SK-N-SH treated with all-trans-retinoic acid at 6 μM for 48 hours (cell line): ENCODE data around the gene AEBP1.

Source experiments
- CSDC2 ChIP-seq: fragments of 250-450 bp; sonication (Bioruptor Pico); IDR thresholded peaks from 2 replicates; pipeline ENCODE4 v1.5.0; 2020; ENCODE audit warnings: mild to moderate bottlenecking, moderate library complexity
- GLIS3 ChIP-seq: fragments of 250-450 bp; sonication (Bioruptor Pico); IDR thresholded peaks from 2 replicates; pipeline ENCODE4 v1.5.0; 2020; ENCODE audit warnings: mild to moderate bottlenecking, moderate library complexity
- PPARA ChIP-seq: fragments of 250-450 bp; sonication (Bioruptor Pico); IDR thresholded peaks from 2 replicates; pipeline ENCODE4 v1.5.0; 2020; ENCODE audit warnings: mild to moderate bottlenecking, borderline replicate concordance
- RARB ChIP-seq: fragments of 250-450 bp; sonication (Bioruptor Pico); IDR thresholded peaks from 2 replicates; pipeline ENCODE4 v1.8.0; 2021; ENCODE audit warnings: mild to moderate bottlenecking, moderate library complexity
- SNAI2 ChIP-seq: fragments of 250-450 bp; sonication (Bioruptor Pico); IDR thresholded peaks from 2 replicates; pipeline ENCODE4 v1.5.0; 2020; ENCODE audit warnings: mild to moderate bottlenecking, moderate library complexity
- ZC3H10 ChIP-seq: fragments of 250-450 bp; sonication (Bioruptor Pico); IDR thresholded peaks from 2 replicates; pipeline ENCODE4 v1.5.1; 2021; ENCODE audit warnings: mild to moderate bottlenecking, moderate library complexity
- ZFP30 ChIP-seq: fragments of 450-650 bp; formaldehyde crosslinking; IDR thresholded peaks from 2 replicates; pipeline ENCODE4 v1.5.0; 2022; ENCODE audit warnings: mild to moderate bottlenecking, moderate library complexity
- ZNF70 ChIP-seq: fragments of 450-650 bp; formaldehyde crosslinking; IDR thresholded peaks from 2 replicates; pipeline ENCODE4 v1.5.0; 2020; ENCODE audit warnings: mild to moderate bottlenecking, moderate library complexity
- ZNF8 ChIP-seq: fragments of 450-650 bp; formaldehyde crosslinking; IDR thresholded peaks from 2 replicates; pipeline ENCODE4 v1.5.0; 2020; ENCODE audit warnings: mild to moderate bottlenecking, moderate library complexity
- TF ChIP-seq, protein P1 (sequence below): fragments of 250-450 bp; sonication (Bioruptor Pico); IDR thresholded peaks from 2 replicates; pipeline ENCODE4 v1.5.1; 2020; ENCODE audit warnings: low read depth, mild to moderate bottlenecking, moderate library complexity
- TF ChIP-seq, protein P2 (sequence below): fragments of 250-450 bp; sonication (Bioruptor Pico); IDR thresholded peaks from 2 replicates; pipeline ENCODE4 v1.8.0; 2020; ENCODE audit warnings: mild to moderate bottlenecking, moderate library complexity, borderline replicate concordance

DNA sequence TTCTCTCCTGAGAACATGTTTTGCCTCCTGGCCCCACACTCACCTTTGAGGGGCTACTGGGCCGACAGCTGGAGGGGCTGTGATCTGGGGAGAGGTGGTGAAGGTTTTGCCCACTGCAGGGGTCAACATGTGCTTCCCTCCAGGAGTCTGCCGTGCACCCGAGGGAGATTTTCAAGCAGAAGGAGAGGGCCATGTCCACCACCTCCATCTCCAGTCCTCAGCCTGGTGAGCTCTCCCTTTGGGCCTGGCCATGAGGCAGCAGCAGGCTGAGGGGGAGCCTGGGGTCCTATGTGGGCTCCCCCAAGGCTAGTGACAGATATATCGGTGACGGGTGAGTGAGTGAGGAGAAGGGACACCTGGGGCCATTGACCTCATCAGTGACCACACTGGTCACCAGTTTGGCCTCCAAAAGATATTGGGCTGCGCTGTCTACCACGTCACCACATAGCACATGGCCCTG, 45.4 kb upstream of the AEBP1 start:
- TF ChIP-seq RARB (CRISPR knock-in tag) (no peak), PPARA (CRISPR knock-in tag) (no peak), ZNF70 (no peak), ZFP30 (CRISPR knock-in tag) (no peak), ZC3H10 (CRISPR knock-in tag) (no peak), CSDC2 (no peak), SNAI2 (CRISPR knock-in tag) (no peak), ZNF8 (CRISPR knock-in tag) (no peak), GLIS3 (no peak)
- TF ChIP-seq, protein P1, sequence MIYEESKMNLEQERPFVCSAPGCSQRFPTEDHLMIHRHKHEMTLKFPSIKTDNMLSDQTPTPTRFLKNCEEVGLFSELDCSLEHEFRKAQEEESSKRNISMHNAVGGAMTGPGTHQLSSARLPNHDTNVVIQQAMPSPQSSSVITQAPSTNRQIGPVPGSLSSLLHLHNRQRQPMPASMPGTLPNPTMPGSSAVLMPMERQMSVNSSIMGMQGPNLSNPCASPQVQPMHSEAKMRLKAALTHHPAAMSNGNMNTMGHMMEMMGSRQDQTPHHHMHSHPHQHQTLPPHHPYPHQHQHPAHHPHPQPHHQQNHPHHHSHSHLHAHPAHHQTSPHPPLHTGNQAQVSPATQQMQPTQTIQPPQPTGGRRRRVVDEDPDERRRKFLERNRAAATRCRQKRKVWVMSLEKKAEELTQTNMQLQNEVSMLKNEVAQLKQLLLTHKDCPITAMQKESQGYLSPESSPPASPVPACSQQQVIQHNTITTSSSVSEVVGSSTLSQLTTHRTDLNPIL (CRISPR knock-in tag), result no peak
- TF ChIP-seq, protein P2, sequence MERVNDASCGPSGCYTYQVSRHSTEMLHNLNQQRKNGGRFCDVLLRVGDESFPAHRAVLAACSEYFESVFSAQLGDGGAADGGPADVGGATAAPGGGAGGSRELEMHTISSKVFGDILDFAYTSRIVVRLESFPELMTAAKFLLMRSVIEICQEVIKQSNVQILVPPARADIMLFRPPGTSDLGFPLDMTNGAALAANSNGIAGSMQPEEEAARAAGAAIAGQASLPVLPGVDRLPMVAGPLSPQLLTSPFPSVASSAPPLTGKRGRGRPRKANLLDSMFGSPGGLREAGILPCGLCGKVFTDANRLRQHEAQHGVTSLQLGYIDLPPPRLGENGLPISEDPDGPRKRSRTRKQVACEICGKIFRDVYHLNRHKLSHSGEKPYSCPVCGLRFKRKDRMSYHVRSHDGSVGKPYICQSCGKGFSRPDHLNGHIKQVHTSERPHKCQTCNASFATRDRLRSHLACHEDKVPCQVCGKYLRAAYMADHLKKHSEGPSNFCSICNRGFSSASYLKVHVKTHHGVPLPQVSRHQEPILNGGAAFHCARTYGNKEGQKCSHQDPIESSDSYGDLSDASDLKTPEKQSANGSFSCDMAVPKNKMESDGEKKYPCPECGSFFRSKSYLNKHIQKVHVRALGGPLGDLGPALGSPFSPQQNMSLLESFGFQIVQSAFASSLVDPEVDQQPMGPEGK (CRISPR knock-in tag), result no peak
